ENCODE data around the gene CSAG1.
"Not testable (repeated sequence)": the region's sequence is repeated elsewhere in the genome, so short reads cannot be mapped to it uniquely, and the experiment has no call there.

Gene CSAG1

DNA sequence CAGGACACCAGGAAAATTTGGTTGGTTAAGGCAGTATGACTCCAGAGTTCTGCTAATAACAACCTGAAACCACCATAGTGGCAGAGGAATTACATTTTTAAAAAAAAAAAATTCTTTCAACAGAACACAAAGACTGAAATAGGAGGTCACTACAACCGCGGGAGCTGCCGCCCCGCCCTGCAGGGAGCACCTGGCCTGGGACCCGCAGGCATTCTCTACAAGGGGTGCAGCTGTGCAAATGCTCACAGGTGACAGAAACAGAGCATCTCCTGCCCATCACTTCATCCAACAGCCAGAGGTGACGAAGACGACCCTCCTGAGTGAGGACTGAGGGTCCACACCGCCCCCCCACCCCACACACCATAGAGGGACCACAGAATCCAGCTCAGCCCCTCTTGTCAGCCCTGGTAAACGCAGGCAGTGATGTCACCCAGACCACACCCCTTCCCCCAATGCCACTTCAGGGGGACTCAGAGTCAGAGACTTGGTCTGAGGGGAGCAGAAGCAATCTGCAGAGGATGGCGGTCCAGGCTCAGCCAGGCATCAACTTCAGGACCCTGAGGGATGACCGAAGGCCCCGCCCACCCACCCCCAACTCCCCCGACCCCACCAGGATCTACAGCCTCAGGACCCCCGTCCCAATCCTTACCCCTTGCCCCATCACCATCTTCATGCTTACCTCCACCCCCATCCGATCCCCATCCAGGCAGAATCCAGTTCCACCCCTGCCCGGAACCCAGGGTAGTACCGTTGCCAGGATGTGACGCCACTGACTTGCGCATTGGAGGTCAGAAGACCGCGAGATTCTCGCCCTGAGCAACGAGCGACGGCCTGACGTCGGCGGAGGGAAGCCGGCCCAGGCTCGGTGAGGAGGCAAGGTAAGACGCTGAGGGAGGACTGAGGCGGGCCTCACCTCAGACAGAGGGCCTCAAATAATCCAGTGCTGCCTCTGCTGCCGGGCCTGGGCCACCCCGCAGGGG, 35.3 kb downstream of the CSAG1 start, which contains the start of gene MAGEA3:
Gene MAGEA3 (plus strand): TSS at position 843 of the 980 bp plus-strand sequence. CDS start 2,039 bp downstream, outside the sequence.
- DNase-seq (ENCODE audit: low read depth), result not testable (repeated sequence)

DNA sequence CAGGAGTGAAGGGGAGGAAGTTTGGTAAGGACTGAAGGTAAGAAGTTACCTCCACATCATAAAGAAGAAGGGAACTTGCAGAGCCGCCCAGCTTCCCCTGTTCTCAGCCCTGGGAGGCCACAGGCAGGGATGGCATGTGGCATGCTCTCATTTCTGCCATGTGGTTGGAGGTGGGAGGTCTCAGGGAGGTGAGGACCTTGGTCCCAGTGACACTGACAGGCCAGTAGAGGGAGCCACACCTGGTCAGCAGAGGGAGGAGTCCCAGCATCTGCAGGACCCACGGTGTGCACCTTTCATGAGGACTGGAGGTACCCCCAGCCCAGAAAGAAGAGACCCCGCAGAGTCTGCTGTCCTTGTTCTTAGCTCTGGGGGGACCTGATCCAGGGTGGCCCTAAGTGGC, 52.5 kb downstream of the CSAG1 start:
- DNase-seq (ENCODE audit: low read depth), result not testable (repeated sequence)

Data from stimulated activated CD8-positive, alpha-beta memory T cell treated with anti-CD3 and anti-CD28 coated beads, Interleukin-15, amount 100 ng/mL, for 24 hours (primary cell).